Measurements from ENCODE around the gene XPR1. TPM values are rescaled to one million over a fixed set of nuclear protein-coding genes. Genes with fewer than 3 reads are reported as not detected.

XPR1 gene
- total and polyA plus RNA-seq, 10 of the 15 experiments (the other 5 are each of a cell fraction or from before 2014, with no cell fraction given) = 1.1 to 33.9 (median 11.3) TPM

GRCh38 chr1:180887841-180888240 lies 256.0 kb downstream of the XPR1 start:
- H3K9me3 ChIP-seq (replicated peaks; ENCODE audit: control insufficient read depth, insufficient read depth, low read length) = no peaks in the 10 kb centered on the region
- no peak overlapping the region for H2AFZ ChIP-seq (ENCODE audit: control insufficient read depth, low read depth, low read length)
- BruUV-seq (replicated peaks) = no TSS peak
- H3K9ac ChIP-seq (ENCODE audit: control insufficient read depth, insufficient read depth, low read length) = no peak overlapping the region
- FAIRE-seq (no peak), ATAC-seq (no peak), DNase-seq (ENCODE audit: low read depth, low spot score) (no peak)
- TF ChIP-seq FOXM1 (IDR thresholded peaks at IDR 0.05; ENCODE audit: low read depth, low read length) (no peak), SMAD5 (IDR thresholded peaks at IDR 0.05; ENCODE audit: low read depth) (no peak), KDM1A (IDR thresholded peaks at IDR 0.05; ENCODE audit: borderline replicate concordance) (no peak), PKNOX1 (IDR thresholded peaks at IDR 0.05) (no peak), ZNF592 (IDR thresholded peaks at IDR 0.05) (no peak), CHD1 (IDR thresholded peaks at IDR 0.05; ENCODE audit: low read depth, low read length) (no peak), USF1 (IDR thresholded peaks at IDR 0.05; ENCODE audit: borderline replicate concordance, extremely low read length, insufficient read depth, low read depth, low read length) (no peak), HDAC2 (IDR thresholded peaks at IDR 0.05) (no peak), REST (IDR thresholded peaks at IDR 0.05; ENCODE audit: low read depth, low read length) (no peak), CBX3 (IDR thresholded peaks at IDR 0.05; ENCODE audit: borderline replicate concordance, low read depth) (no peak), RBBP5 (conservative IDR thresholded peaks at IDR 0.05) (no peak), RFX5 (IDR thresholded peaks at IDR 0.05; ENCODE audit: low read depth, low read length) (no peak), CHD4 (IDR thresholded peaks at IDR 0.05) (no peak)
- no peak overlapping the region for H3K27ac ChIP-seq (ENCODE audit: control insufficient read depth, insufficient read depth)
- CTCF ChIA-PET = interaction anchor here (0.7 to 12.7 kb wide), 7 partner anchors 24 to 254 kb away, joined by 3 to 344 read pairs (median 4); partner anchors contain the start of gene KIAA1614
- intact Hi-C loops (cut with micrococcal nuclease; ENCODE audit: unreplicated experiment) = loop anchor here (10.0 kb wide), 1 partner anchor 537 kb away; no protein-coding TSS in a partner anchor
- H3K4me1 ChIP-seq (ENCODE audit: control insufficient read depth, insufficient read depth, low read length) = peaks cover 8% of the 10 kb centered on the region
- H3K79me2 ChIP-seq (ENCODE audit: control insufficient read depth, insufficient read depth, low read length) = no peaks in the 10 kb centered on the region
- H4K20me1 ChIP-seq (ENCODE audit: control insufficient read depth, insufficient read depth) = no peaks in the 10 kb centered on the region
- WGBS (ENCODE audit: insufficient coverage, insufficient replicate concordance, low lambda C conversion rate, missing lambda C conversion rate) = 99% methylated on average over 7 of the region's 7 CpGs
- in situ Hi-C loops (cut with MboI) = no loop called here
- no peaks in the 10 kb centered on the region for H3K27me3 ChIP-seq (replicated peaks in 1 of 2; ENCODE audit: control insufficient read depth in 2 of 2, insufficient read depth in 2 of 2, low read length in 1 of 2)
- no peak overlapping the region for H3K4me2 ChIP-seq (ENCODE audit: control insufficient read depth, insufficient read depth)
- SMC1A ChIA-PET (ENCODE audit: uncharacterized antibody, unreplicated experiment) = interaction anchor here (1.1 to 9.3 kb wide), 10 partner anchors 10 to 278 kb away, joined by 3 to 304 read pairs (median 5); partner anchors contain the start of gene KIAA1614
- POLR2A ChIA-PET = interaction anchor here (1.1 to 1.2 kb wide), 2 partner anchors 13 to 253 kb away, joined by 3 to 4 read pairs; no protein-coding TSS in a partner anchor
- no peak overlapping the region for H3K4me3 ChIP-seq
- RAD21 ChIA-PET (ENCODE audit: unreplicated experiment) = interaction anchor here (0.8 to 8.9 kb wide), 11 partner anchors 21 to 278 kb away, joined by 3 to 151 read pairs (median 4); partner anchors contain the start of gene KIAA1614
- H3K36me3 ChIP-seq (ENCODE audit: control insufficient read depth in 2 of 2, insufficient read depth in 2 of 2, low read length in 1 of 2) = no peaks in the 10 kb centered on the region
